ENCODE results near the gene COMMD10. TPM values are rescaled to one million over a fixed set of nuclear protein-coding genes. Genes with fewer than 3 reads are reported as not detected.
A peak's percentile ranks its signal among the peaks of the same experiment; 100 is the strongest.

The COMMD10 gene
- total RNA-seq, 8 experiments from 2014 or later: 14.4 to 31.4 (median 23.1) TPM

GRCh38 chr5:116242343-116242742, 157.5 kb downstream of the COMMD10 start:
- Histone ChIP-seq H3K4me3 (no peak overlapping the region), H3K4me1 (replicated peaks in 1 of 2) (no peaks in the 10 kb centered on the region), H3K27ac (no peak overlapping the region)
- 0 to 100% (median 86%) methylated on average over 1 of the region's 1 CpG; no CpG with 5 or more reads in 1 of the 10 experiments for WGBS, 10 experiments
- ATAC-seq (replicated peaks in 6 of 8): no peak
- in situ Hi-C loops (cut with MboI; ENCODE audit: low pct_unique_long_range_greater_than_20kb in 2 of 9, low sequenced_read_pairs in 9 of 9, unreplicated experiment in 9 of 9): no loop called here

GRCh38 chr5:116248432-116248831, 163.6 kb downstream of the COMMD10 start:
- 57 to 100% (median 96%) methylated on average over 1 to 3 of the region's 3 CpGs for WGBS, 10 experiments
- ATAC-seq (replicated peaks in 6 of 8): peak in 2 of 8 experiments; percentile 63 to 70
- H3K4me3 ChIP-seq: no peak overlapping the region
- no peak overlapping the region for H3K27ac ChIP-seq
- in situ Hi-C loops (cut with MboI; ENCODE audit: low pct_unique_long_range_greater_than_20kb in 2 of 9, low sequenced_read_pairs in 9 of 9, unreplicated experiment in 9 of 9): no loop called here
- H3K4me1 ChIP-seq (replicated peaks in 1 of 2): no peaks in the 10 kb centered on the region

- H3K4me1 ChIP-seq (replicated peaks in 1 of 2): no peaks in the 10 kb centered on the region
- ATAC-seq (replicated peaks in 6 of 8): no peak
- no peak overlapping the region for H3K4me3 ChIP-seq
- H3K27ac ChIP-seq: no peak overlapping the region
- in situ Hi-C loops (cut with MboI; ENCODE audit: low pct_unique_long_range_greater_than_20kb in 2 of 9, low sequenced_read_pairs in 9 of 9, unreplicated experiment in 9 of 9): no loop called here
These were observed 164.8 kb downstream of the COMMD10 start for GRCh38 chr5:116249648-116250047.

- H3K27ac ChIP-seq: no peak overlapping the region
- 67 to 100% (median 90%) methylated on average over 1 of the region's 1 CpG; no CpG with 5 or more reads in 1 of the 10 experiments for WGBS, 10 experiments
- no peaks in the 10 kb centered on the region for H3K4me1 ChIP-seq (replicated peaks in 1 of 2)
- no peak for ATAC-seq (replicated peaks in 6 of 8)
- H3K4me3 ChIP-seq: no peak overlapping the region
- in situ Hi-C loops (cut with MboI; ENCODE audit: low pct_unique_long_range_greater_than_20kb in 2 of 9, low sequenced_read_pairs in 9 of 9, unreplicated experiment in 9 of 9): no loop called here
These were observed 171.9 kb downstream of the COMMD10 start for GRCh38 chr5:116256717-116257116.

- no peak overlapping the region for H3K4me3 ChIP-seq
- H3K4me1 ChIP-seq (replicated peaks in 1 of 2): peaks cover 4% of the 10 kb centered on the region in 2 donors
- peak in 1 of 8 experiments; percentile 73 for ATAC-seq (replicated peaks in 6 of 8)
- in situ Hi-C loops (cut with MboI; ENCODE audit: low pct_unique_long_range_greater_than_20kb in 2 of 9, low sequenced_read_pairs in 9 of 9, unreplicated experiment in 9 of 9): no loop called here
- H3K27ac ChIP-seq: no peak overlapping the region
- WGBS, 10 experiments: 20 to 94% (median 85%) methylated on average over 2 to 3 of the region's 3 CpGs; no CpG with 5 or more reads in 1 of the 10 experiments
These were observed 180.6 kb downstream of the COMMD10 start for GRCh38 chr5:116265471-116265870.

GRCh38 chr5:116271446-116272025, 186.7 kb downstream of the COMMD10 start:
- Histone ChIP-seq H3K4me3 (no peak overlapping the region), H3K4me1 (replicated peaks in 1 of 2) (no peaks in the 10 kb centered on the region), H3K27ac (no peak overlapping the region)
- in situ Hi-C loops (cut with MboI; ENCODE audit: low pct_unique_long_range_greater_than_20kb in 2 of 9, low sequenced_read_pairs in 9 of 9, unreplicated experiment in 9 of 9): no loop called here
- ATAC-seq (replicated peaks in 6 of 8): no peak
- 80 to 100% (median 94%) methylated on average over 1 to 2 of the region's 2 CpGs for WGBS, 10 experiments

GRCh38 chr5:116272281-116272941, 187.6 kb downstream of the COMMD10 start:
- in situ Hi-C loops (cut with MboI; ENCODE audit: low pct_unique_long_range_greater_than_20kb in 2 of 9, low sequenced_read_pairs in 9 of 9, unreplicated experiment in 9 of 9): no loop called here
- ATAC-seq (replicated peaks in 6 of 8): peak in 2 of 8 experiments; percentile 85 to 86
- Histone ChIP-seq H3K4me1 (replicated peaks in 1 of 2) (no peaks in the 10 kb centered on the region), H3K4me3 (no peak overlapping the region), H3K27ac (no peak overlapping the region)
- 10 to 90% (median 88%) methylated on average over 1 to 5 of the region's 5 CpGs; no CpG with 5 or more reads in 2 of the 10 experiments for WGBS, 10 experiments

- 0 to 100% (median 84%) methylated on average over 1 of the region's 1 CpG; no CpG with 5 or more reads in 2 of the 10 experiments for WGBS, 10 experiments
- Histone ChIP-seq H3K27ac (no peak overlapping the region), H3K4me3 (no peak overlapping the region), H3K4me1 (replicated peaks in 1 of 2) (no peaks in the 10 kb centered on the region)
- peak in 1 of 8 experiments; percentile 32 for ATAC-seq (replicated peaks in 6 of 8)
- in situ Hi-C loops (cut with MboI; ENCODE audit: low pct_unique_long_range_greater_than_20kb in 2 of 9, low sequenced_read_pairs in 9 of 9, unreplicated experiment in 9 of 9): no loop called here
These were observed 188.8 kb downstream of the COMMD10 start for GRCh38 chr5:116273448-116274242.

GRCh38 chr5:116274251-116274650, 189.4 kb downstream of the COMMD10 start:
- H3K27ac ChIP-seq: no peak overlapping the region
- H3K4me3 ChIP-seq: no peak overlapping the region
- no peak for ATAC-seq (replicated peaks in 6 of 8)
- H3K4me1 ChIP-seq (replicated peaks in 1 of 2): no peaks in the 10 kb centered on the region
- WGBS, 10 experiments: 80 to 100% (median 100%) methylated on average over 1 of the region's 1 CpG; no CpG with 5 or more reads in 3 of the 10 experiments
- in situ Hi-C loops (cut with MboI; ENCODE audit: low pct_unique_long_range_greater_than_20kb in 2 of 9, low sequenced_read_pairs in 9 of 9, unreplicated experiment in 9 of 9): no loop called here

- ATAC-seq (replicated peaks in 6 of 8): no peak
- WGBS, 10 experiments: 68 to 100% (median 100%) methylated on average over 1 to 3 of the region's 3 CpGs
- in situ Hi-C loops (cut with MboI; ENCODE audit: low pct_unique_long_range_greater_than_20kb in 2 of 9, low sequenced_read_pairs in 9 of 9, unreplicated experiment in 9 of 9): no loop called here
- Histone ChIP-seq H3K4me1 (replicated peaks in 1 of 2) (no peaks in the 10 kb centered on the region), H3K27ac (no peak overlapping the region), H3K4me3 (no peak overlapping the region)
These were observed 190.5 kb downstream of the COMMD10 start for GRCh38 chr5:116275282-116275681.

- H3K4me3 ChIP-seq: no peak overlapping the region
- no peak overlapping the region for H3K27ac ChIP-seq
- no peaks in the 10 kb centered on the region for H3K4me1 ChIP-seq (replicated peaks in 1 of 2)
- in situ Hi-C loops (cut with MboI; ENCODE audit: low pct_unique_long_range_greater_than_20kb in 2 of 9, low sequenced_read_pairs in 9 of 9, unreplicated experiment in 9 of 9): no loop called here
- no peak for ATAC-seq (replicated peaks in 6 of 8)
These were observed 192.1 kb downstream of the COMMD10 start for GRCh38 chr5:116276952-116277351.

GRCh38 chr5:116280149-116280803, 195.5 kb downstream of the COMMD10 start:
- no peaks in the 10 kb centered on the region for H3K4me1 ChIP-seq (replicated peaks in 1 of 2)
- H3K27ac ChIP-seq: no peak overlapping the region
- H3K4me3 ChIP-seq: no peak overlapping the region
- WGBS, 10 experiments: 62 to 100% (median 97%) methylated on average over 1 to 5 of the region's 5 CpGs
- no peak for ATAC-seq (replicated peaks in 6 of 8)
- in situ Hi-C loops (cut with MboI; ENCODE audit: low pct_unique_long_range_greater_than_20kb in 2 of 9, low sequenced_read_pairs in 9 of 9, unreplicated experiment in 9 of 9): no loop called here

- Histone ChIP-seq H3K4me3 (no peak overlapping the region), H3K27ac (no peak overlapping the region), H3K4me1 (replicated peaks in 1 of 2) (no peaks in the 10 kb centered on the region)
- ATAC-seq (replicated peaks in 6 of 8): no peak
- WGBS, 10 experiments: 0 to 100% (median 93%) methylated on average over 1 of the region's 1 CpG
- in situ Hi-C loops (cut with MboI; ENCODE audit: low pct_unique_long_range_greater_than_20kb in 2 of 9, low sequenced_read_pairs in 9 of 9, unreplicated experiment in 9 of 9): no loop called here
These were observed 196.5 kb downstream of the COMMD10 start for GRCh38 chr5:116281309-116281708.
